Stimulated activated CD8-positive, alpha-beta memory T cell treated with anti-CD3 and anti-CD28 coated beads, Interleukin-15, amount 100 ng/mL, for 48 hours (primary cell): ENCODE results near the gene BOK.

ENCODE experiments used
- DNase-seq, 2 donors: peaks; one replicate each; pipeline ENCODE4 v3.0.0-alpha.2; 2020; ENCODE audit warnings: low read depth in 2 of 2

The BOK gene

GRCh38 chr2:241538838-241539615, 19.5 kb upstream of the BOK start:
- no peak for DNase-seq

DNA sequence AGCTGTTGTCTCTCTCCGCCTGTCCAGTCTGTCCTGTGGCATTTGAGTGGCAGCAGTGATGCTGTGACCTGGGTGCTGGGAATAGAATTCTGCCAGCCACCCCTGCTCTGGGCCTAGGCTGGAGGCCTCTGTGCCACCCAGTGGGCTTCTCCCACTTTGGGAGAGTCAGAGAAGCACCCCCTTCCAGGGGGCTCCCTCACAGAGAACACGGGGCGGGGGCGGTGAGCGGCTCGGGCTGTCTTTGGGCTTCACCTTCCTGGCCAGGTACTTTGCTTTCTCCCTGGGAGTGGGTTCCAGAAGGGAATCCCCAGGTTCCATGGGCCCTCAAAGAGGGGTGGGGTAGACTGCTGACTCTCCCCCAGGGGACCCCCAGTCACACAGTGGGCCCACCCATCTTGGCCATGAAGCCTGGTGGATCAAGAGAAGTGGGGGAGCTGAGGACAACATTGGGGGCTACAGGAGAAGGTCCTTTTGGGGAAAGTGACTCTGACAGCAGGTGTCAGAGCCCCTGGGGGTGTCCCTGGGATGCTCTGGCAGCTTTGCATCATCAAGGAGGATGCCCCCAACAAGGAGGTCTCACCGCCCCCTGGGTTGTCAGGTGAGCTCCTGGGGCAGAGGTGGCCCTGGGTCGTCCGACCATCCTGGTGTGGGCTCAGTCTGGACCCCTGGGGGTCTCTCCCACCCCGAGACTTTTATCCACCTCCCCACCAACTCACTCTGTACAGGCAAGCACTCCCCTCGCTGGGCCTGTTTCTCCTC, 18.8 kb upstream of the BOK start:
- DNase-seq = no peak

DNA sequence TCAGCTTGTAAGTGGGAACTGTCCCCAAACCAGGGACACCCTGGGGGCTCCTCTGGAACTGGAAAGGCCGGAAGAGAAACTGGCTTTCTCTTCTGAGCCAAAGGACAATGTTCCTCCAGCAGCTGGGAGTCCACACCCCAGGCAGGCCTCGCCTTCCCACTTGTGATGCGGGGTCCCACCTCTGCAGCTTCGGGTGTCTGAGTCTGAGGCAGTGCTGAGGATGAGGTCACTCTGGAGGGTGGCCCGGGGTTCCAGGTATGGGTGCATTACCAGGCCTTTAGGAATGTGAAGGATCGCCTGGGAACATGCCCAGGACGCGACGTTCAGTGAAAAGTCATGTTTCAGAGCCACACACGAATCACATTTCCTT, 18.2 kb upstream of the BOK start:
- no peak for DNase-seq

- DNase-seq = peak; percentile 53 to 60
Observed at GRCh38 chr2:241540771-241541561, 17.6 kb upstream of the BOK start.

DNA sequence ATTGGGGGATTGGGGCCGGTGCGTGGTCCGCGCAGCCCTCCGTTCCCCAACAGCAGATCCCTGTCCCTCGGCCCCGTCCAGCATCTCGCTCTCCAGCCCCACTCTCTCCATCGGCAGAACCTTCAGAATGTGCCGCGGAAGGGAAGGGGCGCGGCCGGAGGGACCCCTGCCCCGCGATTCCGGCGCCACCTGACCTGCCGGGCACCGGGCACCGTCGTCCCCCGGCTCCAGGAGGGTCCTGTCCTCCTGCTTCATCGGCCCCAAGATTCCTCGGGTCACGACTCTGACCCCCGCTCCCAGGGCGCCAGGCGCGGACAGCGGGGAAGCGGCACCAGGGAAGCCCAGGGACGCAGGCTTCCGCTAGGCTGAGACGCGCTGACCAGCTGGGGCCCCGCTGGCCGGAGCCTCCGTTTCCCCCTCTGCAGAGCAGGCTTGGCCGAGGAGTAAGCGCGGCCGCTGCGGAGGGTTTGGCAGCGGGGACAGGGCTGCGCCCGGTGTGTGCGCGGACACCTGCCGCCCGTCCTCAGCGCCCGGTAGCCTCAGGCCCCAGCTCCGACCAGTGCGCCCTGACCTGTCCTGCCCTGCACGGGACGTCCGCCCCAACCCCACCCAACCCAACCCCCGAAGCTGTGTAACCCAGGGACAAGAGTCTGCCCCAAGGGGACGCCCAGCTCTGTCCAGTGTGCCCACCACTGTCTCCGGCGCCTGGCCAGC, 16.8 kb upstream of the BOK start:
- no peak for DNase-seq

DNA sequence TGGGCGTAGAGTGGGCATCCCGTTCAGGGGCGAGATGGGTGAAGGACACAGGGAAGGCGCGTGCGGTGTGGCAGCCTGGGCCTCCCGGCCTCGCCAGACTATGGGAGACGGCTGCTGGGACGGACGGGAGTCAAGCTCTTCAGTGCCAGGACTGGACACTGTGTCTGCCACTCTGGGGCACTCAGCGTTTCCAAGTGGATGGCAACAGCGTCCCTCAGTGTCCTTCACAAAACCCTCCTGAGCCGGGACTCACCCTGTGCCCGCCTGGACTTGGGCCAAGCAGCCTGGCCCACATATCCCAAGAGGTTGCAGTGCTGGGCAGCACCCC, 16.3 kb upstream of the BOK start:
- DNase-seq = no peak

GRCh38 chr2:241545106-241545505, 13.4 kb upstream of the BOK start:
- no peak for DNase-seq

DNA sequence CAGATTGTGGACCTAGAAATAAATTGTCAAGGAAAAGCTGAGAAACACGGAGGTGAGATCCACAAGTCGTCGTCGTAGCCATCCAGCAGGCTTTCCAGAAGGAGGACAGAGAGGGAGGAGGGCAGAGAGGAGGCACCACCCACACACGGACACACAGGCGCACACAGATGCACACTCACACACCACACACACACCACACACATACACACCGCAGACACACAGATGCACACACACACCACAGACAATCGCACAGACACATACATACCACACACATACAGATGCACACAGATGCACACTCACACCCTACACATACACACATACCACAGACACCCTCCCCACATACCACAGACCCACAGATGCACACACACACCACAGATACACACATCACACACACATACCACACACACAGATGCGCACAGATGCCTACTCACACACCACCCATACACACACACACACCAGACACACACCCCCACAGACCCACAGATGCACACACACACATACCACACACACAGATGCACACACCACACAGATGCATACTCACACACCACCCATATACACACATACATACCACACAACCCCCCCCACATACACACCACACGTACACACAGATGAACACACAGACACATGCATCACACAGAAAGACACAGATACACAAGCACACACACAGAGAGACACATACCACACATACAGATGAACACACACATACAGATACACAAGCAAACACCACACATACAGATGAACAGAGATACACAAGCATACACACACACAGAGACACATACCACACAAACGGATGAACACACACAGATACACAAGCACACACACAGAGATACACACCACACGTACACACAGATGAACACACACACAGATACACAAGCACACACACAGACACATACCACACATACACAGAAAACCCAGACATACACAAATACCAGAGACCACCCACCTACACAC, 12.7 kb upstream of the BOK start:
- DNase-seq = no peak

DNA sequence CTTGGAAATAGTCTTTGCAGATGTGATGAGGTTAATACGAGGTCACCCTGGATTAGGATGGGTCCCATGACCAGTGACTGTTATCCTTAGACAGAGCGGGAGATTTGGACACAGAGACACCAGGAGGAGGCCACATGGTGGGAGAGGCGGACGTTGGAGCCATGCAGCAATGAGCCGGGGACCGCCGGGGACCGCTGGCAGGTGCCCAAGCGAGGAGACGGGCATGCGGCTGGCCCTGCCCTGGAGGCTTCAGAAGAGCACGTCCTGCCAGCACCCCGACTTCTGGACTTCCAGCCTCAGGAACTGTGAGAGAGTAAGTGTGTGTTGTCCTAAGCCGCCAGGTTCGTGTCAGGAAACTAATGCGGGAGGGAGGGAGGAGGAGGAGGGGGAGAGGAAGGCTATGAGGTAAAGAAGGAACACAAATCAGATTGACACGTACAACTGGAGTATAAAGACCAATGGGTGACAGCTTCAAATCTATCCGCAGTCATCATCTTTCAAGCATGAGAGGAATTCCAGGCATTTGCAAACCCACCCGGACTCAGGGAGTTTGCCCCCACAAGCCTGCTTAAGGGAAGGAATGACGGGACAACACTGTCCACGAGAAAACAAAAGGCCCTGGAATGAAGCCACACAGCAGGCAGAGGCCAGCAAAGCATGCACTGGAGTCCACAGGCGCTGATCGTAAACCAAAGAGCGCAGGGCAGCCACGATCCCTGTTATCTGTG, 11.6 kb upstream of the BOK start:
- DNase-seq = no peak

DNA sequence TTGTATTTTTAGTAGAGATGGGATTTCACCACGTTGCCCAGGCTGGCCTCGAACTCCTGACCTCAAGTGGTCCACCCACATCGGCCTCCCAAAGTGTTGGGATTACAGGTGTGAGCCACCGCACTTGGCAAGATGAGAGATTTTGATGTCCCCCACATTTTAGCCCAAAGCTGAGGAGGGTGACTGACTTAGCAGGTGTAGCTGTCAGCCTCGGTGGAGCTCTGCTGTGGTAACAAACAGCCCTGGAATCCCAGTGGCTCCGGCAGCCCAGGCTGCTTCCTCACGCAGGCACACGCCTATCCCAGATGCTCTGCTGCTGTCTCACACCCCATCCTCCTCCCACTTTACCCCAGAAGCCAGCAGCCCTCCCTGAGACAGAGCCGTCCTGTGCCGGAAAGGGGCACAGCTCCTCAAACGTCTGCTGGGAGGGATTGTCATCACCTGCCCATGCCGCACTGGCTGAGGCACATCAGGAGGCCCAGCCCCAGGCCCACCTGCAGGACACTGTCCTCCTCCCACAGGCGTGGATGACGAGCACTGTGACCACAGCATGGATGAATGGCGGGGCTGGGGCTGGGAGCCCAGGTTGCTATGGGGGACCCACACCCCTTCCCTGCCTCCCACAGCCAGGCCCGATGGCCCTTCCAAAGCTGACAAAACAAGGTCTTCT, 10.6 kb upstream of the BOK start:
- no peak for DNase-seq

DNA sequence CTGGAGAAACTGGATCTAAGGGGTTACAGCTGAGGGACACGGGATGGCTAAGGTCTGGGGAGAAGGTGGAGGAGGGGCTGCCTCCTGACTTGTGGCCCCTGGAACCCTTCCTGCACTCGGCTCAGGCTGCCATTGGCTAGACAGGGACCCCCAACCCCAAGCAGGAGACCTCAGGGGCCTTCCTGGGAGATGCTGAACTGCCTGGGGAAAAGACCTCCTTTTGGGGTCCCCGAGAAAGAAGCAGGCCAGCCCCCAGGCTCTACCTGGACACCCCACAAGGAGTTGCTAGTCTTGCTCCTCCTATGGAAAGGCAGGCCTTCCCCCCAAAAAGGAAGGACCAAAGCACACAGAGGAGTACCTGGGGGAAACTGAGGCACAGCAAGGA, 10.1 kb upstream of the BOK start:
- DNase-seq = no peak

- DNase-seq = no peak
Observed at GRCh38 chr2:241550616-241551580, 7.6 kb upstream of the BOK start.

GRCh38 chr2:241551599-241551997, 6.9 kb upstream of the BOK start:
- DNase-seq = no peak

DNA sequence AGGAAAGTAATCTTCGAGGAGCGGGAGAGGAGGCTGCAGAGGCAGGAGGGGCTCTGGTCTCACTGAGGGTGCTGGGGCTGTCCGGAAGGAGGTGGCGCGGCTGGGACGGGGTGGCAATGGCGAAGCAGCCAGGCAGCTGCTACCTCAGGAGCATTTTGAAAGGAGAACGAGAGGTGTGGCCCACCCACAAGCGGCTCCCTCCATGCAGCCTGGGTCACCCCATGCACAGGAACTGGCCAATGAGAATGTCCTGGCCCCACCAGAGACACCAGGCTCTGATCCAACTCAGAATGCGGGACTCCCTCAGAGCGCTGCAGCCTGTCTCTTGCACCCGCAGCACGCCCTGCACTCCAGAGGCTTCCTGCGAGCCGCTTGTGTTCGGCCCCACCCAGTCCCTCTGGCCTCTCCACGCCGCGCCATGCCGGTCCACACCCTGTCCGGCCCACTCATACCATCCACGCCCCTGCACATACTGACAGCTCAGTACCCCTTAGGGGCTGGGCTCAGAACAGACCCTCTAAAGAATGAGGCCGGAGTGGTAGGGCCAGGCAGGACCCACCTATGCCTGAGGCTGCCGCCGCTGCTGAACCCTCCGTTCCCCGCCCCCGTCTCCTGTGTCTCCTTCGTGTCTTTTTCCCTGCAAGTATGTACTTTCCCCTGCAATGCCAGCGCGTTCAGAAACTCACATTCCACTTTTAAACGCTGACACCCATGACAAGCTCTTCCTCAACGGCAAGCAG, 6.4 kb upstream of the BOK start:
- no peak for DNase-seq

GRCh38 chr2:241553512-241553830, 5.1 kb upstream of the BOK start:
- no peak for DNase-seq

GRCh38 chr2:241553981-241554380, 4.6 kb upstream of the BOK start:
- DNase-seq = no peak

- DNase-seq = no peak
Observed at GRCh38 chr2:241554610-241555322, 3.8 kb upstream of the BOK start.
